ENCODE measurements around the gene NUCB1.
"Not testable (repeated sequence)": the region's sequence is repeated elsewhere in the genome, so short reads cannot be mapped to it uniquely, and the experiment has no call there.

NUCB1 gene

DNA sequence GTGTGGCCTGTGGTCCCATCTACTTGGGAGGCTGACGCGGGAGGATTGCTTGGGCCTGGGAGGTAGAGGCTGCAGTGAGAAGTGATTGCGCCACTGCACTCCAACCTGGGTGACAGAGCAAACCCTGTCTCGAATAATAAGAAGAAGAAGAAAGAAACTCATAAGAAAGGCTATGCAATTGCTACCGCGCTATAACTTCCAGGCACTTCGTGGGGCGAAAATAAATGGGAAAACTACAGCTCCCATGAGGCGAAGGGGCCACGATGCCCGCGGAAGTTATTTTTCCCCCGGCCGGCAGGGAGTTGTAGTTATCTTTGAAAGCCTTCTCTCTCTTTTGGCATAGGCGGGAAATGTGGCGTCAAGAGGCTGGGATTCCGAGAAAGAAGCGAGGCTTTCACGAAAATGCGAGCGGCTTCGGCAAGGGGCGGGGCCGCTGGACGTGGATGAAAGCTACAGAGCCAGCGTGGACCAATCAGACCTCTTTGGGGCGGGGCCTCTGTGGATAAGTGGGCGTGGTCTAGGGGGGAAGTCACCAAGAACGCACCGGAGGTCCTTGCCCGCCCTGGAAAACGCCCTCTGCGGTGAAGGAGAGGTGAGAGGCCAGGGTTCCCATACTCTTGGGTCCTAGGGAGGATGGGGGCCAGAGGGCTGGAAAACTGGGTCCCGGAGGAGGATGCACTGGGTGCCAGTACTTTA, at the start of gene NUCB1:
TSS of gene NUCB1 (plus strand) at position 532 of the 696 bp plus-strand sequence. CDS start 485 bp downstream, outside the sequence.
- peak; percentile 87 for DNase-seq

DNA sequence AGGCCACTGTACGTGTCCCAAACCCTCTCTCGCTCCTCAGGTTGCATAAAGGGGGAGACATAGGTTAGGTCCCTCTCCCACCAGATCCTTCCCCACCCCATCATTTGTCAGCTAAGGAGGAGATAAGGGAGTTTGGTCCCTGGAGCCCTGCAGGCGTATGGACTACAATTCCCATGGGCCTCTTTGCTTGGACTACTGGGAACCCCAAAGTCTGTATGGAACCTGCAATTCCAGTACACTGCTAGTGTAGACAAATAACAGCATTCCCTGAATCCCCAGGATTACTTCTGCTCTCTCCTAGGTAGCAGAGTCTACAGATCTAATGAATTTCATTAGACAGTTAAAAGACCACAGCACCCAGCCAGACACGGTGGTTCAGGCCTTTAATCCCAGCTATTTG, 47.8 kb upstream of the NUCB1 start:
- no peak for DNase-seq

DNA sequence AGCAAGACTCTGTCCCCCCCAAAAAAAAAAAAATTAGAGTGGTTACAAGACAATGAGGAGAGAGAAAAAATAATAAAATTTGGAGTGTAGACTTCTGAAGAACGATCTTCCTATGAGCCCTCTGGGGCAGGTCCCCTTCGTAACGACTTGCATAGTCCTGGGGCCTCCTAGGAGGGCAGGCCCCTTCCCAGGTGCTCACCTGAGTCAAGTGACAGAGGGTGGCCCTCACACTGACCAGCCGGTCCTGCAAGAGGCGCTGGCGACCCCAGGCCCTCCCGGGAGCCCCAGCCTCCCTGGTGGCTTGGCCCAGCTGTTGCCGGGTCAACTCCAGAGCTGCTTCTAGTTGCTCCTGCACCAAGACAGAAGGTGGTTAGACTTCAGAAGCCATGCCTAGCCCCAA, 46.6 kb upstream of the NUCB1 start:
- DNase-seq: no peak

DNA sequence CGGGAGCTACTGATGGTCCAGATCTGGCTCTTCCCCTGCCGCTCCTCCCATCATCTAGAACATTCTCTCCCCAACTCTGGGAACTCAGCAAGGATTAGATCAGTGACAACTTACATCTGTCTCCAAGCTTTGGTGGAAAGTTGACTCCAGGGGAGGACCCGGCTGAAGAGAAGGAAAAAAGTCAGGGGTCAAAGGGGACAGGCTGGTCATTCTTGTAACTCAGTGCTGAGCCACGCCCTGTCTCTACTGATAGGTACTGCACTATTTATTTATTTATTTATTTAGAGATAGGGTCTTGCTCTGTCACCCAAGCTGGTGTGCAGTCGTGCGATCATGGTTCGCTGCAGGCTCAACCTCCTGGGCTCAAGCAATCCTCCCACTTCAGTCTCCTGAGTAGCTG, 46.0 kb upstream of the NUCB1 start:
- no peak for DNase-seq

DNA sequence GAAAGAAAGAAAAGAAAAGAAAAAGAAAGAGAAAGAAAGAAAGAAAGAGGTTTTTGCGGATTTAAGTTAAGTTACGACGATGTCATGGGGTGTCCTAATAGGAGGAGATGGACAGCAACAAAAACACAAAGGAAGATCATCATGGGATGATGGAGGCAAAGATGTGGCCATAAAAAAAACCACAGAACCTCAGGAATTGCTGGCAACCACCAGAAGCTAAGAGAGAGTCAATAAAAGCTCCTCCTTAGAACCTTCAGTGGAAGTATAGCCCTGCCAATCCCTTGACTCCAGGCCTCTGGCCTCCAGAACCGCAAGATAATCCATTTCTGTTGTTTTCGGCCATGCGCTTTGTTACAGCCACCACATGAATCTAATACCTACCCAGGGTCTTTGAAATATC, 43.2 kb upstream of the NUCB1 start:
- no peak for DNase-seq

DNA sequence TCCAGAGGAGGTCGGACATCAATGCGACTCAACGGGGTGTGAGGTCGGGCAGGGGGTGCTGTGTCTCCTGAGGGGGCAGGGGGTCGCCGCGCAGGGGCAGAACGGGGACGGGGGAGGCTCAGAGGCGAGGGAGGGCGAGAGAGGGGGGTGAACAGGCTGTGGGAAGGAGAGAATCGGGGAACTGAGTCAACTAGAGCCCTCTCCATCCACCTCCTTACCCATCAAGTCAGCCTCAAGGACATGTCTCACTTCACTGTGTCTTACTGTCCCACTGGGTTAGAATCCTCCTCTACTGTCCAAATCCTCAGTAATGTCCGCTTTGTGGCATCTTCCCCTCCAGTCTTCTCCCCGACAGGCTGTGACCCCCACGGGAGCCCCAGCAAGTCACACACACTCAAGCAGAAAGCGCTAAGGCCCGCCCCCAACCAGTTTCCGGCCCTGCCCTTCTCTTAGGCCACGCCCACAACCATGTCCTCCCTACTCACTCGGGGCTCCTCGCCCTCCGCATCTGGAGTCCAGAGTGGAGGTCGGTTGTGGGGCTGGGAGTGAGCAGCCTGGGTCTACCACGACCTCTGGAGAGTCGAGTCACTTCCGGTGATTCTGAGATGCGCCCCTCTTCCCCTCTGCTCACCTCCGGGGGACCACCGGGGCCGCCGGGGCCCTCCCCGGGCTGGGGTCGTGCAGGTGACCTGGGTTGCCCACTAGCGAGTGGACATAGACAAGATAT, 41.0 kb upstream of the NUCB1 start:
- no peak for DNase-seq

DNA sequence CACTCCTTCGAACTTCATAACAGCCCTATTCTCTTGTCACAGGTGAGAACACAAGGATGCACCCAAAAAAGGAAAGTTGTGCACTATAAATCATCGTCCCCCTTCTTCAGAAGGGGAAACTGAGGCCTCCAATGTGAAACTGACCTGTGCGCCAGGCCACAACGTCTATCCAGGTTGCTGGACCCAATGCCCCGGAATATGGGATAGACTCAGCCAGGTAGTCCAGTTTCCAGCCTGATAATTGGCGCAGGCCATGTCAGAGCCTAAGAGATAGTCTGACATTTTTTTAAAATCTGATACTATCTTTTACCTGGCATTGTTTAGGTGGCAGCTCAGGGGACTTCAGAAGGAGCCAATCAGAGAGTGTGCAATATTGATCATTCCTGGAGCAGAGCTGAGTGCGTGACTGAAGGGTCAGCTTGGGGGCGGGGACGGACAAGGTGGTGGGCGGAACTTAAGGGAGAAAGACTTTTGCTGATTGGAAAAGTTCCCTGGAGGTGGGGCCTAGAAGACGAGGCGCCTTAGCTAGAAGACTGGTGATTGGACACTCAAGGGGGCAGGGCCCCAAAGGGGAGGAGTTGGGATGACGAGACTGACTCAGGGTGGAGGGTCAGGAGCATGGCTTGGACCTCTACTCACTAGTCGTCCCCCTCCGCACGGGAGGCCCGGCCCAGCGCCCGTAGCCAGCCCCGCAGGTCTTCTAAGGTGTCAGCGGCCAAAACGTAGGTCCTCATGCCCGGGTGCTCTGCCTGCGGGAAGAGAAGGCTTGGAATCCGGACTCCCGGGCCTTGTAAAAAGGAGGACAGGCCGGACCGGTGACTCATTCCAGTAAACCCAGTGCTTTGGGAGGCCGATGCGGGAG, 40.2 kb upstream of the NUCB1 start:
- no peak for DNase-seq

DNA sequence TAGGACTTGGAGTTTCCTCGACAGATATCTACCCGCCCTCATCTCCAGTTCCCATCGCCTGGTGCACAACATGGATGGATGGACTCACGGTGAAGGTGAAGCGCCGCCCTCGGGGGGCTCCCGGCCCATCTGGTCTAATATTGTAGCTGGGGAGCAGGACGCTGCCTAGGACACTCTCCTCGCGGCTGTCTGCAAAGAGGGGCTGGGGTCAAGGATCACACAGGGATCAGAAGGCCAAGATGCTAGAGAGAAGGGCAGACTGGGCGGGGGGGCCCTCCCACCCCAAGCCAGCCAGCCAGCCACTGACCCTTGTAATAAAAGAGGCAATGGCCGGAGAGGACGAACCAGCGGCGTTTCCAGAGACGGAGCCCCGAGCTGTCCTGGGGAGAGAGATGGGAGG, 38.8 kb upstream of the NUCB1 start:
- DNase-seq: no peak

DNA sequence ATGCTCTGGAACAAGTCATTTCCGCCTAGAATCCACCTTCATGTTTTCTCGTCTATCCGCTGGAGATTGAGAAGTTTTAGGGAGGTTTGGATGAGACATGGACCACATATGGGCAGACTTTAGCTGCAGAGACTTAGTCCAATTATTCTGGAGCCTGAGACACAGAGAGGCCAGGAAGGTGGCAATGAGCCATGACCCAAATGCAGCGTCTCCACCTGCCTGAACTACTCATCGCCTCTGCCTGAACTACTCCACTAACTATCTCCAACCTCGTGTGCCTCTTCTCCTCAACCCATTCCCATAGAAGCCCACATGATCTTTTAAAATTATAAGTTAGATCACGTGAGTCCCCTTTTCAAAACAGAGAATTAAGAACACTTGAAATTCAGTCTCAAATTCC, 37.3 kb upstream of the NUCB1 start:
- DNase-seq: no peak

DNA sequence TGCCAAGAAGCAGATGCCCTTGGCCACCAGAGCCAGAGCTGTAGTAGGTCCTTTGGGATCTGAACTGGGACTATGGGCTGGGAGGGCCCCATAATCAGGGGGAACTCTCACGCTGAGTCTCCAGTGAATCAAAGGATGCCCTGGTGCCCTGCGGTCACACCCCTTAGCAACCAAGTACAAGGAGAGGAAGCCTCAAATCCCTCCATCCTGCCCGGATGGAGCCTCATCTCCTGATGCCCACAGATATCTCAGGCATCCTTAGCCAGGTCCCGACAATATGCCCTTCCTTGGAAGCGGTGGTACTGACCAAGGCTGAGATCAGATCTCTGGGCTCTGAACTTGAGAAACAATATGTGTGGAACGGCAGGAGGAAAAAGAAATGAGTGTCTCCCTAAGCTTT, 33.4 kb upstream of the NUCB1 start:
- no peak for DNase-seq

DNA sequence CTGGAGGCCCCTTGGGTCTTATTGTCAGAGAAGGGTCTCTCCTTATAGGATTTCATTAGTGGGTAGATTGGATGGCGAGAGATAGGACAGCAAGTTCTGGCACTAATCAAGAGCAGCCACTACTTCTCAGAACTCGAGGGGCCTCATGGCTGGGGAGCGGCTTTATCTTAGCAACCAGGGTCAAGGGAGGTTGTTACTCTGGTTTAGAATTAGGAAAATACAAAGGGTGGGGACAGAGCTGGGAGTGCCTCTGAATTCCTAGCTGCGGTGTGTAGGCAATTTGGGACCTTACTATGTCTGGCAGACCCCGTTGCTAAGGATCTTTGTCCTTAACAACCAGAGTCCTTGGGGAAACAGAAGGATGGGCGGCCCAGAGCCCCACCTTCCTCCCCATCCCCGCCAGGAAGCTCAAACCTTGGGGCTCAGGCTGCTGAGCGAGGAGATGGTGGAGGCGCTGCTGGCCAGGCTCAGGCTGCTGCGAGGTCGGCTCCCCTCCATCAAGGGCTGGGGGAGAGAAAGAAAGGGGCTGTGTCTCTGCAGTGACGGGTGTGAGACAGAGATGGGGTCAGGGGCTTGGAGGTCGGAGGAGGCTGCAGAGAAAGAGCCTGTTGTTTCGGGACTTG, 32.9 kb upstream of the NUCB1 start:
- DNase-seq: no peak

DNA sequence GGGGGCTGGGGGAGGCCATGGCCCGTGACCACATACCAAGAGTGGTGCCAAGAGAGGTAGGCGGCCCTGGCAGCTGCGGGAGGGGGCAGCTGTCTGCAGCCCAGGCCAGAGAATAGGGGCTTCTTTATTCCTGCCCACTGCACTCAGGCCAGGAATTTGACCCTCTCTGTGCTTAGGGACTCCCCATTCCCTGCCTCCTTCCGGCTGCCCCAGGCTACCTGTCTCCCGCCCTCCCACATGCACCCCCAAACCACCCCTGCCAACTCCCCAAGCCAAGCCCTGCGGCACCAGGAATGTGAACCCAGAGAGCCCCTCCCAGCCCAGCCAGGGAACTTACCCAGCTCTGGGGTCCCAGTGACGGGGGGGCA, 32.4 kb upstream of the NUCB1 start:
- DNase-seq: no peak

DNA sequence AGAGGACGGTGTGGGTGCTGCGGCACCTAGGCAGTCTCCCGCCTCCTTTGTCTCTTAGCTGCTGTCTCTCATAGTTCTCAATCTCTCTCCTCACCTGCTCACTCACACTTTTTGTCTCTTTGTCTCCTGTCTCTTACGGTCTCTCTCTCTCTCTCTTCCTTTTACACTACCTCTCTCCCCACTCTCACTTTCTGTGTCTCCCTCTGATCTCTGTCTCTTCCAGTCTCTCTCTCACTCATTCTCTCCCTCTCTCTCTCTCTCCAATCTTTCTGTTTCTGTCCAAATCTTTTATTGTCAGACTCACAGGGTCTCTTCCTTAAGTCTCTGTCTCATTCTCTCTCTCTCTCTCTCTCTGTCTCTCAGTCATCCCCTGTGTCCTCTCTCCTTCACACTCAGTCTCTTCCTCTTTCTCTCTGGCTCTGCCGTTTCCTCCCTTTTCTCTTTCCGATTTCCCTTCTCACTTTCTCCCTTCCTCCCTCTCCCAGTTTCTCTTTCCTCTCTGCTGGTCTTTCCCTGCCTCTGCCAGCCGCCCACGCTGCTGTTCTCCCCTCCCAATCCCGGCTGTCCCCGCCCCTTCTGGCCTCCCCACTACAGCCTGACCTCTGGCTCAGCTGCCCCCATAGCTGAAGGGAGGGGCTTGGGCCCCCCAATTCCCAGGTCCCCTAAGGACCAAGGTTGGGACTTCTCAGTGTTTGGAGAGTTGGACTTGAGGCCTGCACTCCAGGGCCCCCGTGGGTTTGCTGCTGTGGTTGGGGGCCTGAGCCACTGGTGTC, 31.8 kb upstream of the NUCB1 start, which contains the start of gene PLEKHA4:
TSS of gene PLEKHA4 (minus strand) at position 504 of the 773 bp plus-strand sequence. CDS start 997 bp downstream, outside the sequence.
- DNase-seq: no peak

DNA sequence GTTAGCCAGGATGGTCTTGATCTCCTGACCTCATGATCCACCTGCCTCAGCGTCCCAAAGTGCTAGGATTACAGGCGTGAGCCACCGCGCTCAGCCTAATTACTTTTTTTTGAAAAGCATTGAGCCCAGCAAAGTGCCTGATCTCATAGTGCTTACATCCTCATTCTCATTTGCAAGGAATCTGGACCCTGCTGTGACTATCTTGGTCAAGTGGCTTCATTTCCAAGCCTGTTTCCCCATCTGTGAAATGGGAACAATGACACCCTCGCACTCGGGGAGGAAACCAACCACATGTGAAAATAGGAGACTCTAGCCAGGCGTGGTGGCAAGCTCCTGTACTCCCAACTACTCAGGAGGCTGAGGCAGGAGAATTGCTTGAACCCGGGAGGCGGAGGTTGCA, 30.1 kb upstream of the NUCB1 start:
- DNase-seq: no peak

DNA sequence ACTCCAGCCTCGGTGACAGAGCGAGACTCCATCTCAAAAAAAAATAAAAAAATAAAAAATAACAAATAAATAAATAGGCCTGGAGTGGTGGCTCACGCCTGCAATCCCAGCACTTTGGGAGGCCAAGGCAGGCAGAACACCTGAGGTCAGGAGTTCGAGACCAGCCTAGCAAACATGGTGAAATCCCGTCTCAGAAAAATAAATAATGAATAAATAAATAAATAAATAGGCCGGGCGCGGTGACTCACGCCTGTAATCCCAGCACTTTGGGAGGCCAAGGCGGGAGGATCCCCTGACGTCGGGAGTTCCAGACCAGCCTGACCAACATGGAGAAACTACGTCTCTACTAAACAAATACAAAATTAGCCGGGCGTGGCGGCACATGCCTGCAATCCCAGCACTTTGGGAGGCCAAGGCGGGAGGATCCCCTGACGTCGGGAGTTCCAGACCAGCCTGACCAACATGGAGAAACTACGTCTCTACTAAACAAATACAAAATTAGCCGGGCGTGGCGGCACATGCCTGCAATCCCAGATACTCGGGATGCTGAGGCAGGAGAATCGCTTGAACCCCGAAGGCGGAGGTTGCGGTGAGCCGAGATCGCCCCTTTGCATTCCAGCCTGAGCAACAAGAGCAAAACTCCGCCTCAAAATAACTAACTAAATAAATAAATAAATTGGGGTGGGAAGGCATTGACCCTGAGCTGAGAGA, 28.5 kb upstream of the NUCB1 start:
- DNase-seq: not testable (repeated sequence)

DNA sequence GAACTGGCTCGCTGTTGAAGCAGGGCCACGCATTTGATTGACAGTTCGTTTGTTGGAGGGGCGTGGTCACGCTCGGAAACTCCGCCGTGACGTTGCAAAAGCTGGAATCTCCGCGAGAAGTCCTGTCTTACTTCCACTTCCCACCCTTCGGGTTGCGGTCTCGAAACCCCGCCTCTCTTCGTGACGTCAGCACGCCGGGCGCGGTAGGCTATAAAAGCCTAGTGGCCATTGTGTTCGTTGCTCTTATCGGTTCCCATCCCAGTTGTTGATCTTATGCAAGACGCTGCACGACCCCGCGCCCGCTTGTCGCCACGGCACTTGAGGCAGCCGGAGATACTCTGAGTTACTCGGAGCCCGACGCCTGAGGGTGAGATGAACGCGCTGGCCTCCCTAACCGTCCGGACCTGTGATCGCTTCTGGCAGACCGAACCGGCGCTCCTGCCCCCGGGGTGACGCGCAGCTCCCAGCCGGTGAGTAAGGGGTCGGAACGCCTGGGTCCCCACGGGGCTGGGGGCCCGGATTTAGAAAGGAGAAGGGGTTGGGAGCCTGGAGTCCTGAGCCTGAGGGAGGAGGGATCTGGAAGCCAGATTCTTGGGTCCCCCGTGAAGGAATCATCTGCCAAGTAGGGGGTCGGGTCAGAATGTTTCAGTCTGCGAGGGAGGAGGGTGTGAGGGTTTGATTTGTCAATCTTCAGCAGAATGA, 27.8 kb upstream of the NUCB1 start, which contains the start of gene PPP1R15A:
TSS of gene PPP1R15A (plus strand) at position 240 of the 702 bp plus-strand sequence. CDS start 813 bp downstream, outside the sequence.
- peak; percentile 76 for DNase-seq

DNA sequence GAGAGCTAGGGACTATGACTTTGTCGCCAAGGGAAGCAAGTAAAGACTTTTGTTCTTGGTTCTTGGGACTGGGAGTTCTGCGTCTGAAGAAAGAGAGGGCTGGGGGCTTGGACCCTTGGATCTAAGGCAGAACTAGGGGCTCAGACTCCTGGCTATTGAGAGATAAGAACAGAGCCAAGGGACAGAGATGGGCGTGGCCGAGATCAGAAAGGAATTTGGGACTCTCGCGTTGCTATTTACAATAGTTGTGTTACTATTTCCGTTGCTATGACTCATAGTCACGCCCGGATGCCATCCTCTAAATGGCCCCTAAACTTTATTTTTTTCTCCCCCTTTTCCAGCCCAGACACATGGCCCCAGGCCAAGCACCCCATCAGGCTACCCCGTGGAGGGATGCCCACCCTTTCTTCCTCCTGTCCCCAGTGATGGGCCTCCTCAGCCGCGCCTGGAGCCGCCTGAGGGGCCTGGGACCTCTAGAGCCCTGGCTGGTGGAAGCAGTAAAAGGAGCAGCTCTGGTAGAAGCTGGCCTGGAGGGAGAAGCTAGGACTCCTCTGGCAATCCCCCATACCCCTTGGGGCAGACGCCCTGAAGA, 27.1 kb upstream of the NUCB1 start:
- DNase-seq: no peak

DNA sequence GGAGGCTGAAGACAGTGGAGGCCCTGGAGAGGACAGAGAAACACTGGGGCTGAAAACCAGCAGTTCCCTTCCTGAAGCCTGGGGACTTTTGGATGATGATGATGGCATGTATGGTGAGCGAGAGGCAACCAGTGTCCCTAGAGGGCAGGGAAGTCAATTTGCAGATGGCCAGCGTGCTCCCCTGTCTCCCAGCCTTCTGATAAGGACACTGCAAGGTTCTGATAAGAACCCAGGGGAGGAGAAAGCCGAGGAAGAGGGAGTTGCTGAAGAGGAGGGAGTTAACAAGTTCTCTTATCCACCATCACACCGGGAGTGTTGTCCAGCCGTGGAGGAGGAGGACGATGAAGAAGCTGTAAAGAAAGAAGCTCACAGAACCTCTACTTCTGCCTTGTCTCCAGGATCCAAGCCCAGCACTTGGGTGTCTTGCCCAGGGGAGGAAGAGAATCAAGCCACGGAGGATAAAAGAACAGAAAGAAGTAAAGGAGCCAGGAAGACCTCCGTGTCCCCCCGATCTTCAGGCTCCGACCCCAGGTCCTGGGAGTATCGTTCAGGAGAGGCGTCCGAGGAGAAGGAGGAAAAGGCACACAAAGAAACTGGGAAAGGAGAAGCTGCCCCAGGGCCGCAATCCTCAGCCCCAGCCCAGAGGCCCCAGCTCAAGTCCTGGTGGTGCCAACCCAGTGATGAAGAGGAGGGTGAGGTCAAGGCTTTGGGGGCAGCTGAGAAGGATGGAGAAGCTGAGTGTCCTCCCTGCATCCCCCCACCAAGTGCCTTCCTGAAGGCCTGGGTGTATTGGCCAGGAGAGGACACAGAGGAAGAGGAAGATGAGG, 26.4 kb upstream of the NUCB1 start:
- DNase-seq: no peak
